ENCODE measurements around the gene RBP2. TPM values are rescaled to one million over a fixed set of nuclear protein-coding genes. Genes with fewer than 3 reads are reported as not detected.

Gene RBP2
- total RNA-seq, 1 donor from 2014 or later: not detected

DNA sequence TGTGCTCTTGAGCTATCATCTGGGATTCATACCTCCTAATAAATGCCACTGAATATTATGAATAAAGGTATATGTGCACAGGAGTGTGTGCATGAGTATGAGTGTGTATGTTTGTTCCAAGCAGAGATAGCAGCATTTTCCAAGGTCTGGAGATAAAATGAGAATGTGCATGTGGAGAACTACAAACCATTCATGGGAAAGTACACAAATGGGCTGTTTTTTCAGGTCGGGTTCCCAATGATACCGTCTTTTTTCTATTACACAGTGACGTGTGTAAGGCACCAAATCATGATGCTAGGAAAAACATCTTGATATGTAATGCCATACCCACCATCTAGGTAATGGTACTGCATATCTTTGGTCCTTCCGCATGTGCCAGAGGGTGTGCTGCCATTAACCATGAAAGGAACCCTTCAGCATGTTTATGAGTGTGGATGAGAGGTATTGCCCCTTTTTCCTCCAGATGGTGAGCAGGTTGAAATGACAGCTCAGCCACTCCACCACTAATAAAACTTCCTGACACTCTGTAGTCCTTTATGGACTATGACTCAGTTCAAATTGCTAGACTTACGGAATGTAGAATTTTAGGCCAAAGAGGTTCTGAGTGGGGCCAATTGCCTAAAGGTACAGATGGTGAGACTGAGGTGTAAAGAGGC, 50.4 kb downstream of the RBP2 start:
- H3K9me3 ChIP-seq (replicated peaks): no peaks in the 10 kb centered on the region

DNA sequence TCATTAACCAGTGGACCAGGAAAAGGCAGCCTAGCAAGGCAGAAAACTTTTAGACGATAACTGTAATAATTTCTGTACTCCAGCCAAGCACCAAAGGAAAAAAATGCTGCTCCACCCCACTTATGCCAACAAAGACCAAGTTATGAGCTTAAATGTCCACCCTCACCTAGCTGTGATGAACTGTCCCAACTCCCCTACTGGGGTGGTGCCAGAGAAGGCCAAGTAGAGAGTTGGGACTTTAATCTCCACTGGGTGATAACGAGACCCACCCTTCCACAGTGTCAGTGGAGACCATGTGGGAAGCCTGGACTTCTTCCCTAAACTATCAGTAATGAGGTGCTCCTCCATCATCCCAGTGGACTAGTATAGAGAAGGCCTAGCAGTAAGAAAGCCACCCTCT, 53.1 kb downstream of the RBP2 start:
- Histone ChIP-seq H3K9me3 (replicated peaks) (no peaks in the 10 kb centered on the region), H3K4me3 (no peak overlapping the region), H3K4me1 (peaks cover 13% of the 10 kb centered on the region), H3K27me3 (ENCODE audit: low read depth) (no peaks in the 10 kb centered on the region), H3K27ac (replicated peaks) (no peak overlapping the region), H3K36me3 (peaks cover 5% of the 10 kb centered on the region)
- intact Hi-C loops (cut with micrococcal nuclease): loop anchor here (10.0 kb wide), 1 partner anchor 122 kb away; no protein-coding TSS in a partner anchor
- TF ChIP-seq, protein P1, sequence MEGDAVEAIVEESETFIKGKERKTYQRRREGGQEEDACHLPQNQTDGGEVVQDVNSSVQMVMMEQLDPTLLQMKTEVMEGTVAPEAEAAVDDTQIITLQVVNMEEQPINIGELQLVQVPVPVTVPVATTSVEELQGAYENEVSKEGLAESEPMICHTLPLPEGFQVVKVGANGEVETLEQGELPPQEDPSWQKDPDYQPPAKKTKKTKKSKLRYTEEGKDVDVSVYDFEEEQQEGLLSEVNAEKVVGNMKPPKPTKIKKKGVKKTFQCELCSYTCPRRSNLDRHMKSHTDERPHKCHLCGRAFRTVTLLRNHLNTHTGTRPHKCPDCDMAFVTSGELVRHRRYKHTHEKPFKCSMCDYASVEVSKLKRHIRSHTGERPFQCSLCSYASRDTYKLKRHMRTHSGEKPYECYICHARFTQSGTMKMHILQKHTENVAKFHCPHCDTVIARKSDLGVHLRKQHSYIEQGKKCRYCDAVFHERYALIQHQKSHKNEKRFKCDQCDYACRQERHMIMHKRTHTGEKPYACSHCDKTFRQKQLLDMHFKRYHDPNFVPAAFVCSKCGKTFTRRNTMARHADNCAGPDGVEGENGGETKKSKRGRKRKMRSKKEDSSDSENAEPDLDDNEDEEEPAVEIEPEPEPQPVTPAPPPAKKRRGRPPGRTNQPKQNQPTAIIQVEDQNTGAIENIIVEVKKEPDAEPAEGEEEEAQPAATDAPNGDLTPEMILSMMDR (IDR thresholded peaks at IDR 0.05; ENCODE audit: borderline replicate concordance): no peak
- no peak for DNase-seq

More for the DNA sequence above, 50.4 kb downstream of the RBP2 start:
- Histone ChIP-seq H3K27ac (replicated peaks) (no peak overlapping the region), H3K27me3 (ENCODE audit: low read depth) (no peaks in the 10 kb centered on the region), H3K4me1 (peaks cover 13% of the 10 kb centered on the region), H3K4me3 (no peak overlapping the region), H3K36me3 (peaks cover 8% of the 10 kb centered on the region)
- DNase-seq: no peak
- intact Hi-C loops (cut with micrococcal nuclease): loop anchor here (5.0 to 10.0 kb wide), 2 partner anchors 119 to 136 kb away; no protein-coding TSS in a partner anchor
- TF ChIP-seq, protein P1 (IDR thresholded peaks at IDR 0.05; ENCODE audit: borderline replicate concordance): no peak

DNA sequence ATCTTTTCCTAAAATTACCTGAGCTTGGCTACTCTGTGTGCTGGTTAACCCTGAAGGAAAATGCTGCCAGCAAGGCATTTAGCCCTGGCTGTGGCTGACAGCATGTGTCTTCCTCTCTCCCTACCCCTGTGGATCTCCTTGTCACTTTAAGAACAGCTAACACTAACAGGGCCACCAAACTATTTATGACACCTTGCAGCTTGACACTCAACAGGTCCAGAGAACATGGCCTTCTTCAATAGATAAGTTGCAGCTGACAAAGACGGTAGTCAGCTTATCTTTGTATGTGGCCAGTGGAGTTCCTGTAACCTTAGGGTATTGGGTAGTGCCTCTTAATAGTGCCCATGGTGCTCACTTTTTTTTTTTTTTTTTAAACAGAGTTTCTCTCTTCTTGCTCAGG, 54.9 kb downstream of the RBP2 start:
- intact Hi-C loops (cut with micrococcal nuclease): loop anchor here (10.0 kb wide), 1 partner anchor 123 kb away; no protein-coding TSS in a partner anchor
- Histone ChIP-seq H3K9me3 (replicated peaks) (peaks cover 16% of the 10 kb centered on the region), H3K27ac (replicated peaks) (peak overlapping the region; percentile 44), H3K4me3 (no peak overlapping the region), H3K27me3 (ENCODE audit: low read depth) (no peaks in the 10 kb centered on the region), H3K4me1 (peaks cover 13% of the 10 kb centered on the region), H3K36me3 (peaks cover 5% of the 10 kb centered on the region)
- TF ChIP-seq, protein P1 (IDR thresholded peaks at IDR 0.05; ENCODE audit: borderline replicate concordance): no peak
- no peak for DNase-seq

DNA sequence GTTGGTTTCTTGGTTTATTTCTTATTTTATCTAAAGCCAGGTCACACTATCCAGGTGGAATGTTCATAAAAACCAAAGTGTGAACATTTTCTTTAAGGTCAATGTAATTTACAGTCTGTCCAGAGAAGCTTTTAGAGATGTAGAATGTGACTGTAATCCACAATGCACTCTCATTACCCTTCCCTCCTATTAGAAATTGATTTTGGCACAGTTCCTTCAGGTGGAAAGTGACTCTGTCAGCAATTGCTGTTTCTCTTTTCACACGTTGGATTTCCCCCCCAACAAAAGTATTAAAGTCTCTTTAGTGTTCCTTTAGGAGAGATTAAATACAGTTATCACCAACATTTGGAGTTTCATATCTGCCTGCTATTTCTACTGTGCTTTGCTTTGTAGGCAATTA, 55.3 kb downstream of the RBP2 start:
- DNase-seq: no peak
- intact Hi-C loops (cut with micrococcal nuclease): loop anchor here (10.0 kb wide), 1 partner anchor 124 kb away; no protein-coding TSS in a partner anchor
- TF ChIP-seq, protein P1 (IDR thresholded peaks at IDR 0.05; ENCODE audit: borderline replicate concordance): no peak
- peaks cover 5% of the 10 kb centered on the region for H3K36me3 ChIP-seq
- peaks cover 13% of the 10 kb centered on the region for H3K4me1 ChIP-seq
- no peaks in the 10 kb centered on the region for H3K27me3 ChIP-seq (ENCODE audit: low read depth)
- no peak overlapping the region for H3K4me3 ChIP-seq
- H3K9me3 ChIP-seq (replicated peaks): peaks cover 21% of the 10 kb centered on the region
- peak overlapping the region; percentile 44 for H3K27ac ChIP-seq (replicated peaks)

DNA sequence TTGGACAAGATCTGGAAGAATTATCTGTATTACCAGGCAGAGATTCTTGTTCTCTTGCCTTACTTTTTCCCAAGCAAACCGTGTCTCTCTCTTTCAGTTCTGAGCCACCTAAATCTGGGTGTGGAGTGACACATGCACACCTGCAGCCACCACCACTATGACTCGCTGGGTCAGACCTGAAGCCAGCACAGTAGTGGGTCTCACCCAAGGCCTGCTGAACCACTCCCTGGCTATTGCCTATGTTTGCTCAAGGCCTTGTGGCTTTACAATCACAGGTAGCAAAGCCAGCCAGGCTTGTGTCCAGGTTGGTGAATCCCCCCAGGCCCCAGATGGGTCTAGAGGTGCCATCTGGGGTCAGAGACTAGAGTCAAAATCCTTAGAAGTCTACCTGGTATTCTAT, 58.2 kb downstream of the RBP2 start:
- DNase-seq: no peak
- Histone ChIP-seq H3K4me3 (no peak overlapping the region), H3K9me3 (replicated peaks) (peaks cover 50% of the 10 kb centered on the region), H3K36me3 (no peaks in the 10 kb centered on the region), H3K27ac (replicated peaks) (no peak overlapping the region), H3K27me3 (ENCODE audit: low read depth) (no peaks in the 10 kb centered on the region), H3K4me1 (peaks cover 13% of the 10 kb centered on the region)
- TF ChIP-seq, protein P1 (IDR thresholded peaks at IDR 0.05; ENCODE audit: borderline replicate concordance): no peak
- intact Hi-C loops (cut with micrococcal nuclease): no loop called here
